H9 (cell line): ENCODE results near the gene SETD3. TPM values are rescaled to one million over a fixed set of nuclear protein-coding genes. Genes with fewer than 3 reads are reported as not detected.

ENCODE experiments used
- DNase-seq: peaks from one replicate; pipeline ENCODE4 v3.0.0-alpha.2; 2017
- H2AFZ ChIP-seq: one replicate; pipeline ENCODE4 v1.6.1; 2013; ENCODE audit warnings: mild to moderate bottlenecking, low read length, control low read depth, moderate library complexity
- H2AK5ac ChIP-seq: 2 replicates; pipeline ENCODE4 v1.6.1; 2013; ENCODE audit warnings: low read length, control low read depth, mixed read lengths; ENCODE audit not compliant: insufficient read length
- H2BK120ac ChIP-seq: one replicate; pipeline ENCODE4 v1.6.1; 2013; ENCODE audit warnings: low read depth, mild to moderate bottlenecking, low read length, control low read depth, inconsistent platforms; ENCODE audit not compliant: poor library complexity, severe bottlenecking
- H2BK12ac ChIP-seq: 2 replicates; pipeline ENCODE4 v1.6.1; 2013; ENCODE audit warnings: low read length, control low read depth, mixed read lengths, low read depth; ENCODE audit not compliant: insufficient read length
- H2BK15ac ChIP-seq: 2 replicates; pipeline ENCODE4 v1.6.1; 2013; ENCODE audit warnings: low read depth, low read length, control low read depth
- H2BK20ac ChIP-seq: one replicate; pipeline ENCODE4 v1.6.1; 2013; ENCODE audit warnings: low read depth, mild to moderate bottlenecking, low read length, control low read depth, inconsistent platforms; ENCODE audit not compliant: poor library complexity, severe bottlenecking
- H2BK5ac ChIP-seq: 2 replicates; pipeline ENCODE4 v1.6.1; 2013; ENCODE audit warnings: low read length, control low read depth, mixed read lengths; ENCODE audit not compliant: insufficient read length
- H3K14ac ChIP-seq: 2 replicates; pipeline ENCODE4 v1.6.1; 2013; ENCODE audit warnings: low read length, control low read depth; ENCODE audit not compliant: insufficient read depth
- H3K18ac ChIP-seq: 2 replicates; pipeline ENCODE4 v1.6.1; 2013; ENCODE audit warnings: low read depth, mild to moderate bottlenecking, mixed read lengths, low read length, control low read depth; ENCODE audit not compliant: insufficient read length
- H3K23ac ChIP-seq: 2 replicates; pipeline ENCODE4 v1.6.1; 2013; ENCODE audit warnings: low read length, control low read depth, mixed read lengths, low read depth; ENCODE audit not compliant: insufficient read length
- H3K23me2 ChIP-seq: 2 replicates; pipeline ENCODE4 v1.6.1; 2013; ENCODE audit warnings: low read depth, mild to moderate bottlenecking, mixed read lengths, low read length, control low read depth; ENCODE audit not compliant: insufficient read length, poor library complexity, severe bottlenecking
- H3K27ac ChIP-seq: 2 replicates; pipeline ENCODE4 v1.5.1; 2013; ENCODE audit warnings: low read length, control low read depth, mixed read lengths, low read depth; ENCODE audit not compliant: insufficient read length
- H3K27me3 ChIP-seq: 2 replicates; pipeline ENCODE4 v1.6.1; 2013; ENCODE audit warnings: low read length, control low read depth, inconsistent platforms; ENCODE audit not compliant: insufficient read depth
- H3K4ac ChIP-seq: 2 replicates; pipeline ENCODE4 v1.6.1; 2013; ENCODE audit warnings: low read depth, mild to moderate bottlenecking, control low read depth, inconsistent platforms, low read length, moderate library complexity
- H3K4me1 ChIP-seq: 2 replicates; pipeline ENCODE4 v1.6.1; 2013; ENCODE audit warnings: low read length, control low read depth, inconsistent platforms; ENCODE audit not compliant: insufficient read depth
- H3K4me2 ChIP-seq: 2 replicates; pipeline ENCODE4 v1.6.1; 2013; ENCODE audit warnings: low read length, control low read depth, mixed read lengths; ENCODE audit not compliant: insufficient read length, insufficient read depth
- H3K56ac ChIP-seq: 2 replicates; pipeline ENCODE4 v1.6.1; 2013; ENCODE audit warnings: low read depth, mild to moderate bottlenecking, mixed read lengths, low read length, control low read depth; ENCODE audit not compliant: insufficient read length
- H3K79me1 ChIP-seq: 2 replicates; pipeline ENCODE4 v1.6.1; 2013; ENCODE audit warnings: low read depth, mild to moderate bottlenecking, moderate library complexity, low read length, control low read depth, inconsistent platforms; ENCODE audit not compliant: insufficient read depth, poor library complexity, severe bottlenecking
- H3K79me2 ChIP-seq: 2 replicates; pipeline ENCODE4 v1.6.1; 2013; ENCODE audit warnings: low read length, control low read depth, inconsistent platforms; ENCODE audit not compliant: insufficient read depth
- H3K9ac ChIP-seq: 2 replicates; pipeline ENCODE4 v1.6.1; 2013; ENCODE audit warnings: low read length, control low read depth, mixed read lengths; ENCODE audit not compliant: insufficient read length; ENCODE audit errors: extremely low read depth
- H3K9me3 ChIP-seq: one replicate; pipeline ENCODE4 v1.6.1; 2013; ENCODE audit warnings: low read depth, low read length, inconsistent platforms; ENCODE audit not compliant: control insufficient read depth
- H3T11ph ChIP-seq: one replicate; pipeline ENCODE4 v1.6.1; 2013; ENCODE audit warnings: mild to moderate bottlenecking, low read length, control low read depth, inconsistent platforms
- H4K20me1 ChIP-seq: one replicate; pipeline ENCODE4 v1.6.1; 2013; ENCODE audit not compliant: control insufficient read depth, insufficient read length, insufficient read depth
- H4K5ac ChIP-seq: 2 replicates; pipeline ENCODE4 v1.6.1; 2013; ENCODE audit warnings: low read depth, mild to moderate bottlenecking, mixed read lengths, low read length, control low read depth; ENCODE audit not compliant: insufficient read length
- H4K8ac ChIP-seq: replicated peaks from 2 replicates; pipeline ENCODE4 v1.6.1; 2013; ENCODE audit warnings: low read length, control low read depth, mixed read lengths, low read depth; ENCODE audit not compliant: insufficient read length
- H4K91ac ChIP-seq: 2 replicates; pipeline ENCODE4 v1.6.1; 2013; ENCODE audit warnings: low read depth, mild to moderate bottlenecking, moderate library complexity, mixed read lengths, low read length, control low read depth; ENCODE audit not compliant: insufficient read length
- H3K27ac Mint-ChIP-seq, 3 experiments: 2 replicates in 2 of 3; 3 replicates in 1 of 3; pipeline ENCODE4 v1.8.0; 2020 to 2021; ENCODE audit warnings: mixed read lengths in 3 of 3, mild to moderate bottlenecking in 1 of 3, moderate library complexity in 1 of 3
- H3K27me3 Mint-ChIP-seq: 2 replicates; pipeline ENCODE4 v1.8.0; 2021; ENCODE audit warnings: low read depth, mild to moderate bottlenecking, moderate library complexity, mixed read lengths
- H3K36me3 Mint-ChIP-seq, 3 experiments: 2 replicates in 2 of 3; 3 replicates in 1 of 3; pipeline ENCODE4 v1.8.0; 2020 to 2021; ENCODE audit warnings: low read depth in 3 of 3, mixed read lengths in 3 of 3; ENCODE audit not compliant: insufficient read depth in 1 of 3
- H3K4me1 Mint-ChIP-seq, 2 experiments: 2 replicates each; pipeline ENCODE4 v1.8.0; 2020; ENCODE audit warnings: mixed read lengths in 2 of 2
- H3K4me3 Mint-ChIP-seq, 2 experiments: 2 replicates in 1 of 2; 3 replicates in 1 of 2; pipeline ENCODE4 v1.8.0; 2020 to 2021; ENCODE audit warnings: mild to moderate bottlenecking in 2 of 2, mixed read lengths in 2 of 2, moderate library complexity in 1 of 2
- H3K9me3 Mint-ChIP-seq, 2 experiments: 2 replicates in 1 of 2; 3 replicates in 1 of 2; pipeline ENCODE4 v1.8.0; 2020; ENCODE audit warnings: mild to moderate bottlenecking in 2 of 2, mixed read lengths in 2 of 2, moderate library complexity in 1 of 2
- CTCF ChIP-seq: fragments of 200-600 bp; sonication (generic); conservative IDR thresholded peaks from 3 replicates; pipeline ENCODE4 v1.8.0; 2021; ENCODE audit warnings: antibody characterized with exemption, mild to moderate bottlenecking
- WGBS: extraction: QIAGEN DNeasy Blood & Tissue Kit; methylation state at CpG from one replicate; pipeline ENCODE4 v1.1.7; 2013; ENCODE audit warnings: missing lambda C conversion rate, low lambda C conversion rate, mixed read lengths; ENCODE audit not compliant: insufficient read length; ENCODE audit errors: extremely low coverage; 5-methylcytosine and 5-hydroxymethylcytosine counted together
- total RNA-seq: library from RNA; stranded (reverse); gene quantifications from 2 replicates; pipeline ENCODE4 v1.2.1, GENCODE V29; 2021

SETD3 gene
- total RNA-seq, 1 experiment from 2014 or later, result 56.7 TPM

GRCh38 chr14:99397698-99398097 lies 83.0 kb downstream of the SETD3 start:
- H3K18ac ChIP-seq, result no peak overlapping the region
- H2BK120ac ChIP-seq, result no peak overlapping the region
- no peak overlapping the region for H3K4me2 ChIP-seq
- no peak overlapping the region for H4K91ac ChIP-seq
- no peak overlapping the region for H3K23ac ChIP-seq
- H4K8ac ChIP-seq, result no peak overlapping the region
- no peak overlapping the region for H2AFZ ChIP-seq
- no peak overlapping the region for H3K4ac ChIP-seq
- no peak overlapping the region for H2BK20ac ChIP-seq
- H3K4me1 ChIP-seq, result peaks cover 3% of the 10 kb centered on the region; the same call in 1 of the 2 replicates
- no CpG with 5 or more reads among the region's 2 CpGs for WGBS
- H3K27ac ChIP-seq, result no peak overlapping the region
- no peaks in the 10 kb centered on the region for H3K23me2 ChIP-seq
- H3K79me1 ChIP-seq, result no peaks in the 10 kb centered on the region
- H3K27me3 Mint-ChIP-seq, result no peaks in the 10 kb centered on the region
- peaks cover 25 to 50% (median 33%) of the 10 kb centered on the region in 3 experiments for H3K36me3 Mint-ChIP-seq
- no peaks in the 10 kb centered on the region for H4K20me1 ChIP-seq
- no peak overlapping the region for H3K14ac ChIP-seq
- H2BK15ac ChIP-seq, result no peak overlapping the region
- peaks cover 24 to 30% of the 10 kb centered on the region in 2 experiments for H3K4me1 Mint-ChIP-seq
- H3K27me3 ChIP-seq, result no peaks in the 10 kb centered on the region
- no peaks in the 10 kb centered on the region for H3K79me2 ChIP-seq
- no peak overlapping the region for H2BK12ac ChIP-seq
- H3T11ph ChIP-seq, result no peak overlapping the region
- DNase-seq, result no peak
- H3K27ac Mint-ChIP-seq, result no peak overlapping the region
- H3K9ac ChIP-seq, result no peak overlapping the region
- H3K4me3 Mint-ChIP-seq, result no peak overlapping the region
- no peak for TF ChIP-seq CTCF
- no peak overlapping the region for H3K56ac ChIP-seq
- no peak overlapping the region for H2AK5ac ChIP-seq
- H2BK5ac ChIP-seq, result no peak overlapping the region
- H4K5ac ChIP-seq, result no peak overlapping the region
- no peaks in the 10 kb centered on the region for H3K9me3 ChIP-seq
- H3K9me3 Mint-ChIP-seq, result no peaks in the 10 kb centered on the region
